ENCODE data around the gene OR2F2. TPM values are rescaled to one million over a fixed set of nuclear protein-coding genes. Genes with fewer than 3 reads are reported as not detected.

Gene OR2F2
- total and polyA plus RNA-seq, 8 donors, result not detected

- peaks cover 0 to 4% (median 0%) of the 10 kb centered on the region in 4 donors for H3K4me1 ChIP-seq
- no peaks in the 10 kb centered on the region for H3K36me3 ChIP-seq
- no peaks in the 10 kb centered on the region for H3K27me3 ChIP-seq
- no peak overlapping the region for H3K27ac ChIP-seq
- WGBS, 5 donors, result 73 to 81% (median 74%) methylated on average over 3 of the region's 3 CpGs
- no peak for TF ChIP-seq POLR2A (IDR thresholded peaks at IDR 0.05)
- no peak for TF ChIP-seq POLR2AphosphoS5 (IDR thresholded peaks at IDR 0.05)
- TF ChIP-seq EP300 (IDR thresholded peaks at IDR 0.05), result no peak
- TF ChIP-seq CTCF (IDR thresholded peaks at IDR 0.05), result no peak
- H3K4me3 ChIP-seq, result no peak overlapping the region
- intact Hi-C loops (cut with DNase I; ENCODE audit: low total_unique reads), result no loop called here
- no peaks in the 10 kb centered on the region for H3K9me3 ChIP-seq
- no peak for DNase-seq
Measured at GRCh38 chr7:143910473-143911248, 24.4 kb upstream of the OR2F2 start.

- WGBS, 5 donors, result 35 to 67% (median 58%) methylated on average over 3 of the region's 3 CpGs
- DNase-seq, result no peak
- intact Hi-C loops (cut with DNase I; ENCODE audit: low total_unique reads), result no loop called here
Measured at GRCh38 chr7:143913945-143914615, 21.0 kb upstream of the OR2F2 start.

GRCh38 chr7:143914938-143915652, 19.9 kb upstream of the OR2F2 start:
- H3K36me3 ChIP-seq, result no peaks in the 10 kb centered on the region
- no peak for TF ChIP-seq POLR2A (IDR thresholded peaks at IDR 0.05)
- TF ChIP-seq POLR2AphosphoS5 (IDR thresholded peaks at IDR 0.05), result no peak
- TF ChIP-seq EP300 (IDR thresholded peaks at IDR 0.05), result no peak
- no peak for TF ChIP-seq CTCF (IDR thresholded peaks at IDR 0.05)
- no peak overlapping the region for H3K27ac ChIP-seq
- no peaks in the 10 kb centered on the region for H3K4me1 ChIP-seq
- H3K27me3 ChIP-seq, result no peaks in the 10 kb centered on the region
- no peaks in the 10 kb centered on the region for H3K9me3 ChIP-seq
- no peak overlapping the region for H3K4me3 ChIP-seq
- intact Hi-C loops (cut with DNase I; ENCODE audit: low total_unique reads), result no loop called here
- 57 to 67% (median 66%) methylated on average over 7 of the region's 7 CpGs for WGBS, 5 donors
- no peak for DNase-seq

More at GRCh38 chr7:143913945-143914615, 21.0 kb upstream of the OR2F2 start:
- no peaks in the 10 kb centered on the region for H3K9me3 ChIP-seq
- TF ChIP-seq EP300 (IDR thresholded peaks at IDR 0.05) (no peak), POLR2AphosphoS5 (IDR thresholded peaks at IDR 0.05) (no peak), POLR2A (IDR thresholded peaks at IDR 0.05) (no peak), CTCF (IDR thresholded peaks at IDR 0.05) (no peak)
- no peaks in the 10 kb centered on the region for H3K27me3 ChIP-seq
- H3K27ac ChIP-seq, result no peak overlapping the region
- no peaks in the 10 kb centered on the region for H3K36me3 ChIP-seq
- no peak overlapping the region for H3K4me3 ChIP-seq
- no peaks in the 10 kb centered on the region for H3K4me1 ChIP-seq

- H3K27ac ChIP-seq, result no peak overlapping the region
- no peaks in the 10 kb centered on the region for H3K27me3 ChIP-seq
- no peaks in the 10 kb centered on the region for H3K9me3 ChIP-seq
- WGBS, 5 donors, result 63 to 72% (median 69%) methylated on average over 1 of the region's 1 CpG
- DNase-seq, result no peak
- no peaks in the 10 kb centered on the region for H3K36me3 ChIP-seq
- H3K4me3 ChIP-seq, result no peak overlapping the region
- H3K4me1 ChIP-seq, result no peaks in the 10 kb centered on the region
- TF ChIP-seq EP300 (IDR thresholded peaks at IDR 0.05) (no peak), POLR2AphosphoS5 (IDR thresholded peaks at IDR 0.05) (no peak), POLR2A (IDR thresholded peaks at IDR 0.05) (no peak), CTCF (IDR thresholded peaks at IDR 0.05) (no peak)
- intact Hi-C loops (cut with DNase I; ENCODE audit: low total_unique reads), result no loop called here
Measured at GRCh38 chr7:143924851-143925250, 10.2 kb upstream of the OR2F2 start.

All from stomach (tissue), 9 donors.